Camera-type eye (tissue), 1 donor: Measurements from ENCODE around the gene NIT1. TPM values are rescaled to one million over a fixed set of nuclear protein-coding genes. Genes with fewer than 3 reads are reported as not detected.

ENCODE experiments used
- total RNA-seq: library from RNA; depleted of rRNA; stranded (reverse); fragments of >200 nt; gene quantifications from one replicate; pipeline ENCODE4 v1.2.3, GENCODE V29; 2014

Gene NIT1
- total RNA-seq = 24.8 TPM

GRCh38 chr1:161117759-161118581 is at the start of gene NIT1, which contains the start of gene PFDN2:
TSS of gene NIT1 (plus strand) at chr1:161118105. CDS start at chr1:161118177, 72 bp downstream.
TSS of gene PFDN2 (minus strand) at chr1:161118037. CDS start at chr1:161118026, 11 bp downstream.

GRCh38 chr1:161069731-161070270 is 48.1 kb upstream of the NIT1 start, which contains the start of gene ARHGAP30:
TSS of gene ARHGAP30 (minus strand) at chr1:161069891. CDS start at chr1:161069624, 267 bp downstream.

GRCh38 chr1:161089251-161089924 is 28.5 kb upstream of the NIT1 start, which contains the start of gene NECTIN4:
TSS of gene NECTIN4 (minus strand) at chr1:161089558. CDS start at chr1:161089296, 262 bp downstream.

GRCh38 chr1:161098210-161099068 is 19.5 kb upstream of the NIT1 start, which contains the start of gene KLHDC9:
TSS of gene KLHDC9 (plus strand) at chr1:161098361. CDS start at chr1:161098536, 175 bp downstream.

GRCh38 chr1:161132410-161133219 is 14.7 kb downstream of the NIT1 start, which contains the start of gene DEDD:
TSS of gene DEDD (minus strand) at chr1:161132667. CDS start at chr1:161124462, 8,205 bp downstream.

GRCh38 chr1:161153682-161154337 is 35.9 kb downstream of the NIT1 start, which contains the start of gene UFC1:
TSS of gene UFC1 (plus strand) at chr1:161153978. CDS start at chr1:161153998, 20 bp downstream.

GRCh38 chr1:161159087-161159912 is 41.4 kb downstream of the NIT1 start, which contains the start of gene USP21:
TSS of gene USP21 (plus strand) at chr1:161159500. CDS start at chr1:161160641, 1,141 bp downstream.

GRCh38 chr1:161165742-161166668 is 48.1 kb downstream of the NIT1 start, which contains the start of gene PPOX:
TSS of gene PPOX (plus strand) at chr1:161166426. CDS start at chr1:161166848, 422 bp downstream.

Other genes starting within 250 kb of the NIT1 start
- gene ITLN1, start 232.9 kb upstream of the NIT1 start, total RNA-seq = not detected
- gene ITLN2, start 163.3 kb upstream of the NIT1 start, total RNA-seq = not detected
- gene F11R, start 97.0 kb upstream of the NIT1 start, total RNA-seq = 19.3 TPM
- 29.7 TPM for gene TSTD1, start 79.1 kb upstream of the NIT1 start, total RNA-seq
- gene USF1, start 72.1 kb upstream of the NIT1 start, total RNA-seq = 69.9 TPM
- 2.1 TPM for gene ARHGAP30, start 48.2 kb upstream of the NIT1 start, total RNA-seq
- gene NECTIN4, start 28.5 kb upstream of the NIT1 start, total RNA-seq = 3.6 TPM
- 4.6 TPM for gene KLHDC9, start 19.7 kb upstream of the NIT1 start, total RNA-seq
- gene PFDN2, start 68 bp upstream of the NIT1 start, total RNA-seq = 28.0 TPM
- gene DEDD, start 14.6 kb downstream of the NIT1 start, total RNA-seq = 40.2 TPM
- 107 TPM for gene UFC1, start 35.9 kb downstream of the NIT1 start, total RNA-seq
- gene USP21, start 41.4 kb downstream of the NIT1 start, total RNA-seq = 28.2 TPM
- 24.5 TPM for gene PPOX, start 48.3 kb downstream of the NIT1 start, total RNA-seq
- 25.2 TPM for gene B4GALT3, start 59.4 kb downstream of the NIT1 start, total RNA-seq
- gene ADAMTS4, start 80.9 kb downstream of the NIT1 start, total RNA-seq = 5.4 TPM
- gene NDUFS2, start 84.3 kb downstream of the NIT1 start, total RNA-seq = 103 TPM
- gene FCER1G, start 97.2 kb downstream of the NIT1 start, total RNA-seq = 6.3 TPM
- not detected for gene APOA2, start 105.5 kb downstream of the NIT1 start, total RNA-seq
- 13.5 TPM for gene TOMM40L, start 108.0 kb downstream of the NIT1 start, total RNA-seq
- not detected for gene NR1I3, start 120.1 kb downstream of the NIT1 start, total RNA-seq
- gene PCP4L1, start 140.6 kb downstream of the NIT1 start, total RNA-seq = 31.3 TPM
- 19.4 TPM for gene MPZ, start 191.9 kb downstream of the NIT1 start, total RNA-seq
- gene SDHC, start 196.3 kb downstream of the NIT1 start, total RNA-seq = 63.4 TPM
- gene CFAP126, start 249.8 kb downstream of the NIT1 start, total RNA-seq = not detected